GM12878 (cell line): ENCODE measurements around the gene GALNT18. TPM values are rescaled to one million over a fixed set of nuclear protein-coding genes. Genes with fewer than 3 reads are reported as not detected.
A peak's percentile ranks its signal among the peaks of the same experiment; 100 is the strongest.

Experiments used
- CBX3 ChIP-seq: fragments of 200-600 bp; sonication (generic); IDR thresholded peaks from 2 replicates; pipeline ENCODE4 v1.6.1; 2016; ENCODE audit warnings: low read depth, borderline replicate concordance
- HDAC6 ChIP-seq: fragments of 200-600 bp; sonication (generic); IDR thresholded peaks from one replicate; pipeline ENCODE4 v1.8.0; 2017; ENCODE audit warnings: antibody characterized with exemption; ENCODE audit not compliant: unreplicated experiment
- JUND ChIP-seq: IDR thresholded peaks from 2 replicates; pipeline ENCODE4 v1.6.1; 2012; ENCODE audit warnings: low read depth, mild to moderate bottlenecking, low read length, improper control_type of control experiment, moderate library complexity
- PRDM15 ChIP-seq: fragments of 450-650 bp; formaldehyde crosslinking; IDR thresholded peaks from 2 replicates; pipeline ENCODE4 v1.4.0; 2020; ENCODE audit warnings: mild to moderate bottlenecking, moderate library complexity
- ZZZ3 ChIP-seq: IDR thresholded peaks from 2 replicates; pipeline ENCODE4 v1.6.1; 2011; ENCODE audit warnings: low read depth; ENCODE audit not compliant: control insufficient read depth, insufficient read length
- polyA plus RNA-seq, 11 experiments: library from polyadenylated mRNA; depleted of rRNA in 4 of 11; unstranded in 6 of 11; stranded (reverse) in 5 of 11; fragments of >200 nt; fragmentation: Nextera tagmentation in 4 of 11; fragmentation: Illumina TruSeq in 1 of 11; extraction: Ambion mirVana in 4 of 11; extraction: Trizol in 1 of 11; gene quantifications; 1 replicate in 1 of 11; 2 replicates in 10 of 11; pipeline versions ENCODE4 v1.2.1 to v1.2.3, GENCODE V29; 2011 to 2016; ENCODE audit warnings: inconsistent platforms in 2 of 11, missing spikeins in 2 of 11, low read depth in 1 of 11
- total RNA-seq, 4 experiments: library from RNA; depleted of rRNA in 3 of 4; stranded (reverse); fragments of >200 nt in 3 of 4; fragmentation: Illumina TruSeq in 1 of 4; extraction: Trizol in 1 of 4; gene quantifications; 2 replicates each; pipeline versions ENCODE4 v1.2.1 to v1.2.3, GENCODE V29; 2013 to 2021
- TF ChIP-seq, protein P1 (sequence below), 3 experiments: IDR thresholded peaks in 2 of 3; conservative IDR thresholded peaks in 1 of 3; 2 replicates each; pipeline ENCODE4 v1.5.1; 2011; ENCODE audit warnings: low read depth in 3 of 3, low read length in 3 of 3, mild to moderate bottlenecking in 3 of 3, control low read depth in 2 of 3, moderate library complexity in 2 of 3, inconsistent platforms in 1 of 3, mixed read lengths in 1 of 3; ENCODE audit not compliant: control insufficient read depth in 2 of 3, insufficient read depth in 1 of 3; ENCODE audit errors: extremely low read depth in 1 of 3
- TF ChIP-seq, protein P2 (sequence below): fragments of 450-650 bp; IDR thresholded peaks from 2 replicates; pipeline ENCODE4 v1.6.1; 2017; ENCODE audit warnings: low read depth, mild to moderate bottlenecking, moderate library complexity

GALNT18 gene
- total and polyA plus RNA-seq, 10 of the 15 experiments (the other 5 are each of a cell fraction or from before 2014, with no cell fraction given), result 1.2 to 14.2 (median 6.3) TPM

DNA sequence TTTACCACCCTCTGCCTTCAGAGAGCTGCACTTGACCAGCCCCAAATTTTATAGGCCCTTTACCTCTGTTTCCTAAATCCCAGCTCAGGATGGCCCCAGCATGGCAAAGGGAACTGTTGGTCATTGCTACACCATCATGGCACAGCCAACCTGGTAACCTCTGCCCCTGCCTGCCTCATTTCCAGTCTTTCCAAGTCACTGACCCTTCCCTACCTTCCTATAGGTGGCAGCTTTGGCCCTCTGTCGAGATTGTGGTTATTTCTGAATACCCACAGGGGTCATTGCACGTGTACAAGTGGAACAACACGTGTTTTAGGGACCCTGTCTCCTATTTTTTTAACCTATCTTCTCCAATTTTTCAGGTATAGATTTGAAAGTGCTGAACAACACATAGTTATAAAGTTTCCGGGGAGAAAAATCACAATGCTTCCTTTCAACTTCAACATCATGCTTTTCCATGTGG lies 2.8 kb downstream of the GALNT18 start (continued):
- TF ChIP-seq PRDM15 (CRISPR knock-in tag) (no peak), JUND (no peak), ZZZ3 (no peak), CBX3 (no peak), HDAC6 (no peak)
- TF ChIP-seq, protein P1, sequence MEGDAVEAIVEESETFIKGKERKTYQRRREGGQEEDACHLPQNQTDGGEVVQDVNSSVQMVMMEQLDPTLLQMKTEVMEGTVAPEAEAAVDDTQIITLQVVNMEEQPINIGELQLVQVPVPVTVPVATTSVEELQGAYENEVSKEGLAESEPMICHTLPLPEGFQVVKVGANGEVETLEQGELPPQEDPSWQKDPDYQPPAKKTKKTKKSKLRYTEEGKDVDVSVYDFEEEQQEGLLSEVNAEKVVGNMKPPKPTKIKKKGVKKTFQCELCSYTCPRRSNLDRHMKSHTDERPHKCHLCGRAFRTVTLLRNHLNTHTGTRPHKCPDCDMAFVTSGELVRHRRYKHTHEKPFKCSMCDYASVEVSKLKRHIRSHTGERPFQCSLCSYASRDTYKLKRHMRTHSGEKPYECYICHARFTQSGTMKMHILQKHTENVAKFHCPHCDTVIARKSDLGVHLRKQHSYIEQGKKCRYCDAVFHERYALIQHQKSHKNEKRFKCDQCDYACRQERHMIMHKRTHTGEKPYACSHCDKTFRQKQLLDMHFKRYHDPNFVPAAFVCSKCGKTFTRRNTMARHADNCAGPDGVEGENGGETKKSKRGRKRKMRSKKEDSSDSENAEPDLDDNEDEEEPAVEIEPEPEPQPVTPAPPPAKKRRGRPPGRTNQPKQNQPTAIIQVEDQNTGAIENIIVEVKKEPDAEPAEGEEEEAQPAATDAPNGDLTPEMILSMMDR (IDR thresholded peaks at IDR 0.05 in 2 of 3, conservative IDR thresholded peaks at IDR 0.05 in 1 of 3; ENCODE audit: control insufficient read depth in 2 of 3, extremely low read depth in 1 of 3, insufficient read depth in 1 of 3, low read depth in 3 of 3, low read length in 3 of 3), result peak; percentile 20 to 31 (median 30); a peak in 4 of 6 replicates
- TF ChIP-seq, protein P2, sequence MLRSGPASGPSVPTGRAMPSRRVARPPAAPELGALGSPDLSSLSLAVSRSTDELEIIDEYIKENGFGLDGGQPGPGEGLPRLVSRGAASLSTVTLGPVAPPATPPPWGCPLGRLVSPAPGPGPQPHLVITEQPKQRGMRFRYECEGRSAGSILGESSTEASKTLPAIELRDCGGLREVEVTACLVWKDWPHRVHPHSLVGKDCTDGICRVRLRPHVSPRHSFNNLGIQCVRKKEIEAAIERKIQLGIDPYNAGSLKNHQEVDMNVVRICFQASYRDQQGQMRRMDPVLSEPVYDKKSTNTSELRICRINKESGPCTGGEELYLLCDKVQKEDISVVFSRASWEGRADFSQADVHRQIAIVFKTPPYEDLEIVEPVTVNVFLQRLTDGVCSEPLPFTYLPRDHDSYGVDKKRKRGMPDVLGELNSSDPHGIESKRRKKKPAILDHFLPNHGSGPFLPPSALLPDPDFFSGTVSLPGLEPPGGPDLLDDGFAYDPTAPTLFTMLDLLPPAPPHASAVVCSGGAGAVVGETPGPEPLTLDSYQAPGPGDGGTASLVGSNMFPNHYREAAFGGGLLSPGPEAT, result no peak
